Cardiac muscle cell (in vitro differentiated cells and primary cell): ENCODE data around the gene ADAR. TPM values are rescaled to one million over a fixed set of nuclear protein-coding genes. Genes with fewer than 3 reads are reported as not detected.
"Not testable (repeated sequence)": the region's sequence is repeated elsewhere in the genome, so short reads cannot be mapped to it uniquely, and the experiment has no call there.

ENCODE experiments used
- DNase-seq, 2 donors: peaks; one replicate each; pipeline versions ENCODE4 v3.0.0 to v3.0.0-alpha.2; 2010 to 2017; ENCODE audit warnings: low read depth in 1 of 2, low spot score in 1 of 2
- H3K27ac ChIP-seq: fragments of 200-600 bp; sonication (generic); 2 replicates; pipeline ENCODE4 v1.5.1; 2016
- H3K27me3 ChIP-seq: fragments of 200-600 bp; sonication (generic); 2 replicates; pipeline ENCODE4 v1.6.0; 2016; ENCODE audit warnings: control low read depth
- H3K36me3 ChIP-seq: fragments of 200-600 bp; sonication (generic); 2 replicates; pipeline ENCODE4 v1.5.1; 2016; ENCODE audit warnings: control low read depth
- H3K4me1 ChIP-seq: fragments of 200-600 bp; sonication (generic); 2 replicates; pipeline ENCODE4 v1.8.1; 2017; ENCODE audit warnings: low read depth, mild to moderate bottlenecking, mixed run types
- H3K4me3 ChIP-seq: fragments of 200-600 bp; sonication (generic); 2 replicates; pipeline ENCODE4 v1.5.1; 2016; ENCODE audit warnings: mild to moderate bottlenecking
- H3K9me3 ChIP-seq: fragments of 200-600 bp; sonication (generic); 2 replicates; pipeline ENCODE4 v1.5.1; 2017; ENCODE audit warnings: low read depth, mild to moderate bottlenecking, control low read depth
- polyA plus RNA-seq: library from polyadenylated mRNA; unstranded; fragments of >200 nt; fragmentation: Nextera tagmentation; extraction: Ambion mirVana; gene quantifications from 2 replicates; pipeline ENCODE4 v1.2.1, GENCODE V29; 2016
- total RNA-seq: library from RNA; depleted of rRNA; stranded (reverse); fragments of >200 nt; gene quantifications from 2 replicates; pipeline ENCODE4 v1.2.3, GENCODE V29; 2016
- TF ChIP-seq, protein P1 (sequence below): IDR thresholded peaks from 2 replicates; pipeline ENCODE4 v1.5.1; 2012; ENCODE audit warnings: low read depth, mild to moderate bottlenecking, low read length

The ADAR gene, protein sequence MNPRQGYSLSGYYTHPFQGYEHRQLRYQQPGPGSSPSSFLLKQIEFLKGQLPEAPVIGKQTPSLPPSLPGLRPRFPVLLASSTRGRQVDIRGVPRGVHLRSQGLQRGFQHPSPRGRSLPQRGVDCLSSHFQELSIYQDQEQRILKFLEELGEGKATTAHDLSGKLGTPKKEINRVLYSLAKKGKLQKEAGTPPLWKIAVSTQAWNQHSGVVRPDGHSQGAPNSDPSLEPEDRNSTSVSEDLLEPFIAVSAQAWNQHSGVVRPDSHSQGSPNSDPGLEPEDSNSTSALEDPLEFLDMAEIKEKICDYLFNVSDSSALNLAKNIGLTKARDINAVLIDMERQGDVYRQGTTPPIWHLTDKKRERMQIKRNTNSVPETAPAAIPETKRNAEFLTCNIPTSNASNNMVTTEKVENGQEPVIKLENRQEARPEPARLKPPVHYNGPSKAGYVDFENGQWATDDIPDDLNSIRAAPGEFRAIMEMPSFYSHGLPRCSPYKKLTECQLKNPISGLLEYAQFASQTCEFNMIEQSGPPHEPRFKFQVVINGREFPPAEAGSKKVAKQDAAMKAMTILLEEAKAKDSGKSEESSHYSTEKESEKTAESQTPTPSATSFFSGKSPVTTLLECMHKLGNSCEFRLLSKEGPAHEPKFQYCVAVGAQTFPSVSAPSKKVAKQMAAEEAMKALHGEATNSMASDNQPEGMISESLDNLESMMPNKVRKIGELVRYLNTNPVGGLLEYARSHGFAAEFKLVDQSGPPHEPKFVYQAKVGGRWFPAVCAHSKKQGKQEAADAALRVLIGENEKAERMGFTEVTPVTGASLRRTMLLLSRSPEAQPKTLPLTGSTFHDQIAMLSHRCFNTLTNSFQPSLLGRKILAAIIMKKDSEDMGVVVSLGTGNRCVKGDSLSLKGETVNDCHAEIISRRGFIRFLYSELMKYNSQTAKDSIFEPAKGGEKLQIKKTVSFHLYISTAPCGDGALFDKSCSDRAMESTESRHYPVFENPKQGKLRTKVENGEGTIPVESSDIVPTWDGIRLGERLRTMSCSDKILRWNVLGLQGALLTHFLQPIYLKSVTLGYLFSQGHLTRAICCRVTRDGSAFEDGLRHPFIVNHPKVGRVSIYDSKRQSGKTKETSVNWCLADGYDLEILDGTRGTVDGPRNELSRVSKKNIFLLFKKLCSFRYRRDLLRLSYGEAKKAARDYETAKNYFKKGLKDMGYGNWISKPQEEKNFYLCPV
- total RNA-seq (63.7 and 74.3 TPM in 2 replicates), polyA plus RNA-seq (47.5 and 64.3 TPM in 2 replicates)

DNA sequence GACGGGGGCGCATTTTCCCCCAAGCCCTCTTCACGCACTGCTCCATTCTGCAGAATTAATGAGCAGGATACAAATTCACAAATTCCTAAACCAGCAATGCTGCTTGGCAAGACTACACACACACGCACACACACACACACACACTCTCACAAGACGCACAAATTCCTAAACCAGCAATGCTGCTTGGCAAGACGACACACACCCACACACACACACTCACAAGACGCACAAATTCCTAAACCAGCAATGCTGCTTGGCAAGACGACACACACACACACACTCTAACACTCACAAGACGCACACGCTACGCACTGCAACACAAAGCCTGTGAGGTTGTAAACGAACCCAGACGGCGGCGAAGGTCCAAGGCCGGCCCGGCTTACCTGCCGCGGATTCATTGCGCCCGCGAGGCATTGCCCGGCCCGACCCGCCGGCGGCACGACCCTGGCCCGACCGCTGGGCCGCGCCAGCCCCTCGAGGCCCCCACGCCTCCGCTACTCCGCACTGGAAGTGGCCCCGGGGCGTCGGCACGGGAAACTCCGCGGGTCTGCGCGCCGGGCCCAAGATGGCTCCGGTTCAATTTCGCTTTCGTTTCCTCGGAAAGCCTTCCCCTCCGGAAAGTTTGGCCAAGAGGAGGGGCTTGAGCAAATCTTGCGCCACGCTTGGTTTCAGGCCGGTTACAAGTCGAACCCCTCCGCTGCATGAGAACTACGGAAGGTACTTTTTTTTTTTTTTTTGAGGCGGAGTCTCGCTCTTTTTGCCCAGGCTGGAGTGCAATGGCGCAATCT, at the start of gene ADAR:
Gene ADAR, minus strand, starts transcription at position 578 of the 788 bp plus-strand sequence. Its CDS starts 180 bp downstream, at position 398.
- Histone ChIP-seq H3K27ac (peak within 1 kb of the TSS; percentile 95), H3K4me1 (no peaks in the 10 kb centered on the region), H3K9me3 (no peaks in the 10 kb centered on the region), H3K4me3 (peak within 1 kb of the TSS; percentile 61), H3K36me3 (no peaks in the 10 kb centered on the region), H3K27me3 (no peaks in the 10 kb centered on the region)
- DNase-seq = peak; percentile 81 to 99
- TF ChIP-seq, protein P1, sequence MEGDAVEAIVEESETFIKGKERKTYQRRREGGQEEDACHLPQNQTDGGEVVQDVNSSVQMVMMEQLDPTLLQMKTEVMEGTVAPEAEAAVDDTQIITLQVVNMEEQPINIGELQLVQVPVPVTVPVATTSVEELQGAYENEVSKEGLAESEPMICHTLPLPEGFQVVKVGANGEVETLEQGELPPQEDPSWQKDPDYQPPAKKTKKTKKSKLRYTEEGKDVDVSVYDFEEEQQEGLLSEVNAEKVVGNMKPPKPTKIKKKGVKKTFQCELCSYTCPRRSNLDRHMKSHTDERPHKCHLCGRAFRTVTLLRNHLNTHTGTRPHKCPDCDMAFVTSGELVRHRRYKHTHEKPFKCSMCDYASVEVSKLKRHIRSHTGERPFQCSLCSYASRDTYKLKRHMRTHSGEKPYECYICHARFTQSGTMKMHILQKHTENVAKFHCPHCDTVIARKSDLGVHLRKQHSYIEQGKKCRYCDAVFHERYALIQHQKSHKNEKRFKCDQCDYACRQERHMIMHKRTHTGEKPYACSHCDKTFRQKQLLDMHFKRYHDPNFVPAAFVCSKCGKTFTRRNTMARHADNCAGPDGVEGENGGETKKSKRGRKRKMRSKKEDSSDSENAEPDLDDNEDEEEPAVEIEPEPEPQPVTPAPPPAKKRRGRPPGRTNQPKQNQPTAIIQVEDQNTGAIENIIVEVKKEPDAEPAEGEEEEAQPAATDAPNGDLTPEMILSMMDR = peak; percentile 3

DNA sequence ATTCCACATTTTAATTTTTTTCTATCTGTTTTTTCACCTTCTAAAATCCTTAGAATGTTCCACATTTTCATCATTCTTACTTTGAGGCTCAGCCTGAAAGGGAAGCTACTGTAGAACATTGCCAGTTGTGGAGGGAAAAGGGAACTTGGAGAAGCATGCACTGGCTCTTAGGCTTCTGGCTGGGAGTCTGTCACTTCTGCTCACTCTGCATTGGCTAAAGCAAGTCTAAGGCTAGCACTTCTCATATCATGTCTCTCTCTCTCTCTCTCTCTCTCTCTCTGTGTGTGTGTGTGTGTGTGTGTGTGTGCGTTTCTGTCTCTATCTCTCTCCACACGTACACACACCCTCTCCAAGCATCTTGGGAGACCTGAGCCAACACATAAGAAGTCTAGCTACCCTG, 49.6 kb upstream of the ADAR start:
- no peaks in the 10 kb centered on the region for H3K36me3 ChIP-seq
- no peaks in the 10 kb centered on the region for H3K27me3 ChIP-seq
- no peak overlapping the region for H3K4me3 ChIP-seq
- H3K27ac ChIP-seq = no peak overlapping the region
- no peaks in the 10 kb centered on the region for H3K9me3 ChIP-seq
- TF ChIP-seq, protein P1 = no peak
- peak in 1 of 2 donors; percentile 15 for DNase-seq
- no peaks in the 10 kb centered on the region for H3K4me1 ChIP-seq

DNA sequence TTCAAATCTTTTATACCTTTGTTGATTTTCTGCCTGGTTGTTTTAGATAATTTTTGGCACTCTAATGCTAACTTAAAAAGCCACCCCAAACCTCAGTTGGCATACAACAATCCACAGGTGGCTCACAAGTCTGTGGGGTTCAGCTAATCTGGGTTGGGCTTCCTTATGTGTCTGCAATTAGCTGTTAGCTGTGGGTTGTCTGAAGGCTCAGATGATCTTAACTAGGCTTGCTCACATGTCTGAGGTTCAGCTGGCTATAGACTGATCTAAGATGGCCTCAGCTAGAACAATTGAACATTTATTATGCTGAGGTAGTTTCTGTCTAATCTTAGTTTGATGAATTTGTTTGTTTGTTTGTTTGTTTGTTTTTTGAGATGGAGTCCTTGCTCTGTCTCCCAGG, 44.9 kb upstream of the ADAR start:
- Histone ChIP-seq H3K27ac (no peak overlapping the region), H3K9me3 (no peaks in the 10 kb centered on the region)

DNA sequence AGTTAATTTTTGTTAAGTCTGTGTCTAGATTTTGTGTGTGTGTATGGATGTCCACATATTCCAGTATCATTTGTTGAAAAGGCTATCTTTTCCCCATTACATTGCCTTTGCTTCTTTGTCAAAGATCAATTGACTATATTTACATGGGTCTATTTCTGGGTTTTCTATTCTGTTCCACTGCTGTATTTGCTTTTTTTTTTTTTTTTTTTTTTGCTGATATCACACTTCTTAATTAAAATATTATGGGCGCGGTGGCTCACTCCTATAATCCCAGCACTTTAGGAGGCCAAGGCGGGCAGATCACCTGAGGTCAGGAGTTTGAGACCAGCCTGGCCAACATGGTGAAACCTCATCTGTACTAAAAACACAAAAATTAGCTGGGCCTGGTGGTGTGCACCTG, 36.7 kb upstream of the ADAR start:
- DNase-seq, H3K4me1 ChIP-seq, H3K27ac ChIP-seq: not testable (repeated sequence)

More for the DNA sequence above, 44.9 kb upstream of the ADAR start:
- Histone ChIP-seq H3K4me3 (no peak overlapping the region), H3K36me3 (no peaks in the 10 kb centered on the region), H3K27me3 (no peaks in the 10 kb centered on the region), H3K4me1 (no peaks in the 10 kb centered on the region)
- no peak for DNase-seq
- TF ChIP-seq, protein P1 = no peak

DNA sequence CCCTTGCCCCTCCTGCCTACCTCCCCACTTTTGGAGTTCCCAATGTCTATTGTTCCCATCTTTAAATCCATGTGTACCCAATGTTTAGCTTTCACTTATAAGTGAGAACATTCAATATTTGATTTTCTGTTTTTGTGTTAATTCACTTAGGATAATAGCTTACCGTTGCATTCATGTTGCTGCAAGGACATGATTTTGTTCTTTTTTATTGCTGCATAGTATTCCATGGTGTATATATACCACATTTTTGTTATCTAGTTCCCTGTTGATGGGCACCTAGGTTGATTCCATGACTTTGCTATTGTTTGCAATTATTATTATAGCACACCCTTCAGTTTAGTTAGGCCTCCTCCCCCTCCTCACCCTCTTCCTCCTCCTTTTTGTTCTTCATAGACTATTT, 33.5 kb upstream of the ADAR start:
- no peaks in the 10 kb centered on the region for H3K36me3 ChIP-seq
- no peak overlapping the region for H3K4me3 ChIP-seq
- TF ChIP-seq, protein P1 = no peak
- no peaks in the 10 kb centered on the region for H3K27me3 ChIP-seq
- DNase-seq = no peak
- H3K27ac ChIP-seq = no peak overlapping the region
- H3K4me1 ChIP-seq = no peaks in the 10 kb centered on the region
- no peaks in the 10 kb centered on the region for H3K9me3 ChIP-seq

More for the DNA sequence above, 36.7 kb upstream of the ADAR start:
- not testable (repeated sequence) for H3K4me3 ChIP-seq, H3K27me3 ChIP-seq, H3K36me3 ChIP-seq, H3K9me3 ChIP-seq
